ENCODE data around the gene ZNF492. TPM values are rescaled to one million over a fixed set of nuclear protein-coding genes. Genes with fewer than 3 reads are reported as not detected.
"Not testable (repeated sequence)": the region's sequence is repeated elsewhere in the genome, so short reads cannot be mapped to it uniquely, and the experiment has no call there.

Gene ZNF492
- total and polyA plus RNA-seq, 2 experiments from 2014 or later = 0.20 to 0.65 TPM

DNA sequence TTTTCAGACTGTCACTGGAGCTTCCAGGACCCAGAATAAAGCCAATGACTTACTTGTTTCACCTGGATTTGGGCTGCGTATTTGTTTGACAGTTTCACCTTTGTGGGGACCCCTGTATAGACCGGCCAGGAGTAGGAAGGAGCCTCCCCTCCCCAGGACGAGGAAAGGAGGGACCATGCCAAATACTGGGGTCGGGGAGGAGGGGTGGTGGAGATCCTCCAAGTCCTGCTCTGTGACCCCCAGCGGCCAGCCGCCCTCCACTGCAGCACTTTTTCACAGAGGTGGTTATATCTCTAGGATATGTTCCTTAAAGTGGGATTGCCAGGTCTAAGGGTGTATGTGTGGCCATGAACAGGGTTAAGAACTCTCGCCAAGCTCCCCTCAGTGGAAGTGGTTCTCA is 25.7 kb upstream of the ZNF492 start:
- Histone ChIP-seq H3K79me2 (ENCODE audit: insufficient read depth) (no peaks in the 10 kb centered on the region), H3K9me3 (ENCODE audit: low read depth) (no peaks in the 10 kb centered on the region), H3K4me2 (ENCODE audit: unreplicated experiment) (no peak overlapping the region), H3K4me3 (no peak overlapping the region), H3K27ac (no peak overlapping the region), H4K20me1 (ENCODE audit: insufficient read depth) (no peaks in the 10 kb centered on the region), H3K36me3 (ENCODE audit: low read depth) (no peaks in the 10 kb centered on the region), H3K27me3 (replicated peaks; ENCODE audit: insufficient read depth) (no peaks in the 10 kb centered on the region), H3K9ac (no peak overlapping the region), H2AFZ (no peak overlapping the region), H3K4me1 (ENCODE audit: insufficient read depth) (no peaks in the 10 kb centered on the region), H3F3A (ENCODE audit: insufficient read depth) (no peaks in the 10 kb centered on the region), H3K9me2 (ENCODE audit: insufficient read depth) (no peaks in the 10 kb centered on the region)
- TF ChIP-seq EZH2phosphoT487 (IDR thresholded peaks at IDR 0.05; ENCODE audit: insufficient read depth, low read depth) = no peak
- no peak for DNase-seq
- in situ Hi-C loops (cut with MboI) = no loop called here
- 17 to 19% methylated on average over 7 of the region's 7 CpGs for WGBS, 2 experiments (ENCODE audit: low coverage in 1 of 2, low lambda C conversion rate in 2 of 2, missing lambda C conversion rate in 2 of 2)

DNA sequence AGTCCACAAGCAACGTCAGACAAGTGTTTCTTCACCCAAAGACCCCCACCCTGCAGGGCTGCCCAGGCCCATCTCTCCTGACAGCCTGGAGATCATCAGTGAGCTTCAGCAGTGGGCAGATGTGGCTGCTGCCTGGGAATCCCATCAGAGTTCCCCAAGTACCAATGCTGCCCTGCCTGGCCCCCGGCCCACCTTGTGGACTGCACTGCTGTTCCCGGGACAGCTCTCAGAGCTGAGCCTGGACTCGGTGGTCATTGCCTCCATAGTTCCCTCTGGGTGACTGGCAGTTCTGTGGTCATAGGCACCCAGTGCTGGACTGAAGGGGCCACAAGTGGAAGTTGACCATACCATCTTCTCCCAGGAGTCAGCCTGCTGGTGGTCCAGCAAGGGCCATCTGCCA is 24.5 kb upstream of the ZNF492 start:
- H3K4me1 ChIP-seq (ENCODE audit: insufficient read depth) = no peaks in the 10 kb centered on the region
- H3K27ac ChIP-seq = no peak overlapping the region
- DNase-seq = no peak
- in situ Hi-C loops (cut with MboI) = no loop called here
- no peaks in the 10 kb centered on the region for H3K36me3 ChIP-seq (ENCODE audit: low read depth)
- 4 to 15% methylated on average over 4 of the region's 4 CpGs for WGBS, 2 experiments (ENCODE audit: low coverage in 1 of 2, low lambda C conversion rate in 2 of 2, missing lambda C conversion rate in 2 of 2)
- H4K20me1 ChIP-seq (ENCODE audit: insufficient read depth) = no peaks in the 10 kb centered on the region
- H3K27me3 ChIP-seq (replicated peaks; ENCODE audit: insufficient read depth) = no peaks in the 10 kb centered on the region
- no peak overlapping the region for H2AFZ ChIP-seq
- TF ChIP-seq EZH2phosphoT487 (IDR thresholded peaks at IDR 0.05; ENCODE audit: insufficient read depth, low read depth) (no peak), EZH2 (IDR thresholded peaks at IDR 0.05; ENCODE audit: insufficient read depth, poor library complexity, severe bottlenecking) (no peak)
- no peaks in the 10 kb centered on the region for H3K79me2 ChIP-seq (ENCODE audit: insufficient read depth)
- H3K9me3 ChIP-seq (ENCODE audit: low read depth) = no peaks in the 10 kb centered on the region
- no peak overlapping the region for H3K4me2 ChIP-seq (ENCODE audit: unreplicated experiment)
- H3F3A ChIP-seq (ENCODE audit: insufficient read depth) = no peaks in the 10 kb centered on the region
- no peak overlapping the region for H3K4me3 ChIP-seq
- H3K9me2 ChIP-seq (ENCODE audit: insufficient read depth) = no peaks in the 10 kb centered on the region
- H3K9ac ChIP-seq = no peak overlapping the region

DNA sequence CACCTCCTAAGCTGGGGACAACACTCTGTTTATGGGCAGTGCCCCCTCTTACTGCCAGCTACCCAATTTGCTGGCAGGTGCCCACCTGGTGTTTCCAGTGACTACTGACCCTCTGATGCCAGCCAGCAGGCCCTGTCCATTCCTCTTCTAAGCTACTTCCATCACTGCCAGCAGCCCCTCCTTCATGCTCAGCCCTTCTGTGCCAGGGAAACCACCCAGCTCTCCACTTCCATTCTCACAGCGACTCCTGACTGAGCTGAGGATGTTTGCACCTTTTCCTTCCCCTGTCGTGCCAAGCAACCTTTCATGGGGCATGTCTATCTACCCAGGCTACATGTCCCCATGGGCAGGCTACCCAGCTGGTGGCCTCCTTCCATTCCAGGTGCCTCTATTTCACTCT is 24.0 kb upstream of the ZNF492 start:
- Histone ChIP-seq H3K9me3 (ENCODE audit: low read depth) (no peaks in the 10 kb centered on the region), H3K4me2 (ENCODE audit: unreplicated experiment) (no peak overlapping the region), H3K27me3 (replicated peaks; ENCODE audit: insufficient read depth) (no peaks in the 10 kb centered on the region), H3K4me3 (no peak overlapping the region), H2AFZ (no peak overlapping the region), H3K79me2 (ENCODE audit: insufficient read depth) (no peaks in the 10 kb centered on the region), H3F3A (ENCODE audit: insufficient read depth) (no peaks in the 10 kb centered on the region), H4K20me1 (ENCODE audit: insufficient read depth) (no peaks in the 10 kb centered on the region), H3K9ac (no peak overlapping the region), H3K4me1 (ENCODE audit: insufficient read depth) (no peaks in the 10 kb centered on the region), H3K9me2 (ENCODE audit: insufficient read depth) (no peaks in the 10 kb centered on the region), H3K36me3 (ENCODE audit: low read depth) (no peaks in the 10 kb centered on the region), H3K27ac (no peak overlapping the region)
- in situ Hi-C loops (cut with MboI) = no loop called here
- no peak for DNase-seq
- WGBS, 2 experiments (ENCODE audit: low coverage in 1 of 2, low lambda C conversion rate in 2 of 2, missing lambda C conversion rate in 2 of 2) = 14 to 15% methylated on average over 2 of the region's 2 CpGs
- TF ChIP-seq EZH2 (IDR thresholded peaks at IDR 0.05; ENCODE audit: insufficient read depth, poor library complexity, severe bottlenecking) (no peak), EZH2phosphoT487 (IDR thresholded peaks at IDR 0.05; ENCODE audit: insufficient read depth, low read depth) (no peak)

DNA sequence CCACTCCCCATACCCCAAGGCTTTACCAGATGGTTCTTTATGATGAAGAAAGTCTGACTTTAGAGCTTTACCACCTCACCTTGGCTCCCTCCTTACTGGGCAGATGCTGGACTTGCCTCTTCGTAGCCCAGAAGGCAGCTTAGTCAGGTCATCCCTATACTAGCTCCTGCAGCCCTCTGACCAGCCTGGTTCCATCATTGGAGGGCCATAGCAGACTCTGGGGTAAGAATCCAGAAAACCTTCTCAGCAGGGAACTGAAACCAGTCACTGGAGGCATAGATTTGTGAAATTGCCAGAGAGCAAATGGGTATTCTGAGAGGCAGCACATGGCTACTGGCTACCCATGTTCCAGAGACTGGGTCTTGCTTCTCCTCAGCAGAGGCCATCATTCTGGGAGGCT is 21.8 kb upstream of the ZNF492 start:
- no peaks in the 10 kb centered on the region for H3K4me1 ChIP-seq (ENCODE audit: insufficient read depth)
- H3K27me3 ChIP-seq (replicated peaks; ENCODE audit: insufficient read depth) = no peaks in the 10 kb centered on the region
- DNase-seq = no peak
- H3K4me2 ChIP-seq (ENCODE audit: unreplicated experiment) = no peak overlapping the region
- in situ Hi-C loops (cut with MboI) = no loop called here
- H3K79me2 ChIP-seq (ENCODE audit: insufficient read depth) = no peaks in the 10 kb centered on the region
- TF ChIP-seq EZH2 (IDR thresholded peaks at IDR 0.05; ENCODE audit: insufficient read depth, poor library complexity, severe bottlenecking) (no peak), EZH2phosphoT487 (IDR thresholded peaks at IDR 0.05; ENCODE audit: insufficient read depth, low read depth) (no peak)
- no peaks in the 10 kb centered on the region for H3K9me3 ChIP-seq (ENCODE audit: low read depth)
- WGBS, 2 experiments (ENCODE audit: low coverage in 1 of 2, low lambda C conversion rate in 2 of 2, missing lambda C conversion rate in 2 of 2) = 10 to 13% methylated on average over 1 of the region's 1 CpG
- no peak overlapping the region for H2AFZ ChIP-seq
- H3F3A ChIP-seq (ENCODE audit: insufficient read depth) = no peaks in the 10 kb centered on the region
- no peaks in the 10 kb centered on the region for H3K9me2 ChIP-seq (ENCODE audit: insufficient read depth)
- H4K20me1 ChIP-seq (ENCODE audit: insufficient read depth) = no peaks in the 10 kb centered on the region
- H3K4me3 ChIP-seq = no peak overlapping the region
- no peak overlapping the region for H3K9ac ChIP-seq
- no peaks in the 10 kb centered on the region for H3K36me3 ChIP-seq (ENCODE audit: low read depth)
- no peak overlapping the region for H3K27ac ChIP-seq

DNA sequence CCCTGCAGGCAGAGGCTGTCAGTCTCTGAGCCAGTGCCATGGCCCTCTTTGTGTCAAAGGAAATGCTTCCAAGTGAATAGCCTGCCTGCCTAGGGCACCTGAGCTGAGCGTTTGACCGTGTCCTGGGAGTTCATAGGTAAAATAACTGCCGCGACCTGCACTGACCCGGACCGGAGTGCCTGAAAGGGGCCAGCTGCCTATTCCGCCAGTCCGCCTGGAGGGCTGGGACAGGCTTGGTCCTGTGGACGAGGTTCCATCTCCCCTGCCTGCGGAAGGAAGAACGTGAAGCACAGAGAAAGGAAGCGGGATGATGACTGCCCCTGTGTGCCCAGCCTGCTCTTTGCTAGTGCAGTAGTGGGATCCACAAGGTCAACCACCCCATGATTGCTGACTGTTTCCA is 17.5 kb upstream of the ZNF492 start:
- Histone ChIP-seq H3K4me2 (ENCODE audit: unreplicated experiment) (no peak overlapping the region), H3K4me3 (no peak overlapping the region), H3K27me3 (replicated peaks; ENCODE audit: insufficient read depth) (no peaks in the 10 kb centered on the region), H3F3A (ENCODE audit: insufficient read depth) (no peaks in the 10 kb centered on the region), H3K79me2 (ENCODE audit: insufficient read depth) (no peaks in the 10 kb centered on the region), H2AFZ (no peak overlapping the region), H3K4me1 (ENCODE audit: insufficient read depth) (no peaks in the 10 kb centered on the region), H3K9ac (no peak overlapping the region), H3K36me3 (ENCODE audit: low read depth) (no peaks in the 10 kb centered on the region), H3K27ac (no peak overlapping the region), H4K20me1 (ENCODE audit: insufficient read depth) (no peaks in the 10 kb centered on the region), H3K9me2 (ENCODE audit: insufficient read depth) (no peaks in the 10 kb centered on the region), H3K9me3 (ENCODE audit: low read depth) (no peaks in the 10 kb centered on the region)
- no peak for DNase-seq
- in situ Hi-C loops (cut with MboI) = no loop called here
- WGBS, 2 experiments (ENCODE audit: low coverage in 1 of 2, low lambda C conversion rate in 2 of 2, missing lambda C conversion rate in 2 of 2) = 61 to 65% methylated on average over 12 of the region's 12 CpGs
- TF ChIP-seq EZH2 (IDR thresholded peaks at IDR 0.05; ENCODE audit: insufficient read depth, poor library complexity, severe bottlenecking) = no peak
- no peak for TF ChIP-seq EZH2phosphoT487 (IDR thresholded peaks at IDR 0.05; ENCODE audit: insufficient read depth, low read depth)

DNA sequence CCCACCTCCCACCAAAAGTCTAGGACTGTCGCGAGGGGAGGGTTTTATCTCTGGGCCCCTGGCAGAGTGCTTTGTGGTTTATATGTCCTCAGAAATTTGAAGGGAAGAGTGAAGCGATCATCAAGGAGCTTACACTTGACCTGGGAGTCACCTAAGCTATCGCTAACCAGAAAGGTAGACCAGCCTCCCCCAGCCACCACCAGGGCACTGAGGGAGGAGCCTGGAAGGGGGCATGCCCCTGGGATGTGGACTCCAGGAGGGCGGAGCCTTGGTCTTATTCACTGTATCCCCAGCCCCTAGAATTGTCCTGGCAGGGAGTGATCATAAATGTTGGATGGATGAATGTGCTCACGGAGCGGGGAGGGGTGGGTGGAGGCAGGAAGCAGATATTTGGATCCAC is 16.9 kb upstream of the ZNF492 start:
- H3K27ac ChIP-seq; DNase-seq; H3K79me2 ChIP-seq (ENCODE audit: insufficient read depth); in situ Hi-C loops (cut with MboI); H3K27me3 ChIP-seq (replicated peaks; ENCODE audit: insufficient read depth); H3K4me2 ChIP-seq (ENCODE audit: unreplicated experiment); H3K36me3 ChIP-seq (ENCODE audit: low read depth); H3K9me2 ChIP-seq (ENCODE audit: insufficient read depth); H3K9me3 ChIP-seq (ENCODE audit: low read depth); H3F3A ChIP-seq (ENCODE audit: insufficient read depth); H3K9ac ChIP-seq; H2AFZ ChIP-seq; H3K4me3 ChIP-seq; H3K4me1 ChIP-seq (ENCODE audit: insufficient read depth); H4K20me1 ChIP-seq (ENCODE audit: insufficient read depth): not testable (repeated sequence)
- WGBS, 2 experiments (ENCODE audit: low coverage in 1 of 2, low lambda C conversion rate in 2 of 2, missing lambda C conversion rate in 2 of 2) = 41 to 42% methylated on average over 7 of the region's 7 CpGs

All from GM23248 (cell line).